Left hindlimb (tissue), 1 donor: ENCODE results near the gene GNPTG.

ENCODE experiments used
- DNase-seq: peaks from one replicate; pipeline ENCODE4 v3.0.0-alpha.2; 2018

The GNPTG gene

GRCh38 chr16:1351582-1352362, at the start of gene GNPTG, which contains the start of gene TSR3:
Gene GNPTG, plus strand, starts transcription at chr16:1351931. Its CDS starts 35 bp downstream, at chr16:1351966.
Gene TSR3, minus strand, starts transcription at chr16:1351878. Its CDS starts 74 bp downstream, at chr16:1351804.
- DNase-seq, result peak; percentile 88

GRCh38 chr16:1305823-1306222, 45.9 kb upstream of the GNPTG start:
- DNase-seq, result no peak

GRCh38 chr16:1306334-1306733, 45.4 kb upstream of the GNPTG start:
- no peak for DNase-seq

GRCh38 chr16:1308036-1308976, 43.4 kb upstream of the GNPTG start:
- DNase-seq, result no peak

GRCh38 chr16:1308977-1309885, 42.5 kb upstream of the GNPTG start, which contains the start of gene UBE2I:
Gene UBE2I, plus strand, starts transcription at chr16:1309636. Its CDS starts 4,395 bp downstream, at chr16:1314031.
- peak; percentile 99 for DNase-seq

DNA sequence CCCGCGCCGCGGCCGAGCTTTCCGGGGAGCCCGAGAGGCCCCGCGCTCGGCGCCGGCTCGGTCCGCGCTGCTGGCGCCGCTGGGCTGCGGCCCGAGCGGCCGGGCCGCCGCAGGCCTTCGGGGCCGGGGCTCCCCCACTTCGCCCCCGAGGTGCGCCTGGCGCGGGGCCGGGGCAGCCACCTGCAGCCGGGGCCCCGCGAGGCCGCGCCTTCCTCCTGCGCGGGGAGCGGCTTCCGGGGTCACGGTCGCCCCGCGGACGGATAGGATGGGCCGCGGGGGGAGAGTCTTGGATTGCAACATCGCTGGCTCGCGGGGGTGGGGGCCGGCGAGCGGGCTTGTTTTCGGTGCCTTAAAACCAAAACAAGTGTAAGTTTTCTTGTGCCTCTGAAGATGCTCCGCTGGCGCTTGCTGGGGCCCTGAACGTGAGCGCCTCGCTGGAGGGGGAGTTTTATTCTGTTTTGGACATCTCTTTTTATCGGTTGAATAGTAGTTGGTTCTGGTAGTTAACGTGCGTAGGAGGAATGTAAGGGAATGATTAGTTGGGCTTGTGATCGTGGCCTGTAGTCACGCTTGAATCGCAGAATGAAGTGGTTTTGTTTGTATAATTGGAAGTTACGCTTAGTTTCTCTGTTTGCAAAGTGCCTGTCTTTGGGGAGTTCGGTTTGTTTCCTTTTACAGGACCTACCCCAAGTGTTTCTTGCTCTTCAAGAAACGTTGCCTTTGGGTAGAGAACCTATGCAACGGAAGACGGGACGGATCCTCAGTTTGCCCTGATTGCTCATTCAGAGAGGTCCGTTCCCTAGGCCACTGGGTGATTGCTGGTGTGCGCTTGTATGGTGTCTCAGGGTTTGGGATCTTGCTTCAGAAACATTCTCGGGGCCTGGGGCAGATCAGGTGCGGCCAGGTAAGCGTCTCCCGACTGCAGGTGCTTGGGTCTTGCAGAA, 41.6 kb upstream of the GNPTG start:
- no peak for DNase-seq

GRCh38 chr16:1310832-1311200, 40.9 kb upstream of the GNPTG start:
- no peak for DNase-seq

- no peak for DNase-seq
Observed at GRCh38 chr16:1311212-1311737, 40.5 kb upstream of the GNPTG start.

- DNase-seq, result no peak
Observed at GRCh38 chr16:1311738-1312466, 39.8 kb upstream of the GNPTG start.

DNA sequence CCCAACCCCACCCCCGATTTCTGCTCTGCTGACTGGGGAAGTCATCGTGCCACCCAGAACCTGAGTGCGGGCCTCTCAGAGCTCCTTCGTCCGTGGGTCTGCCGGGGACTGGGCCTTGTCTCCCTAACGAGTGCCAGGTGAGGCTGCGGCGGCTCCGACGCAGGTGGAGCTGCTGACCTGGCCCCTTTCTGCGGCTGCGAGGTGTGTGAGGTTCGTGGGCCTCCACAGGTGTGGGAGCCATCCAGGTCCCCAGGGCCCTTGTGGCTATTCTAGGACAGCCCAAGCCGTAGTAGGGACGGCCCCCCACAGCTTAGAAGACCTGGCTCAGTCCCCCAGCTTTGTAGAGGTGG, 39.3 kb upstream of the GNPTG start:
- no peak for DNase-seq

DNA sequence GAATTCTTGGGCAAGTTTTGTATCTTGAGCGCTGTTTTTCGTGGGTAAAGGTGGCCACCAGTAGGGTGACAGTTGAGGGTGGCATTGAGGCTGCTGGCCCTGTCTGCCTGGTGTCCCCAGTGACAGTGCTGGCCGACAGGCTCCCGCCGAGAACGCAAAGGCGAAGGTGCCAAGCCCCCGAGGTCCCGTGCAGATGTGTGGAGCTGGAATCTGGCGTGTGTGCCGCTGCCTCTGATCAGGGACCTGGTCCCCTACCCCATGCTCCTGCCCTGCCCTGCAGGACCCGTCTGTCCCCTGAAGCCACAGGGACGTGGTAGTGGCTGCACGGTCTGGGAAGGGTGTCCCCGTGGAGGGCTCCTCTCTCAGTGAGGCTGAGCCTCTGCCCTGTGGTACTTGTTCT, 38.8 kb upstream of the GNPTG start:
- DNase-seq, result no peak

DNA sequence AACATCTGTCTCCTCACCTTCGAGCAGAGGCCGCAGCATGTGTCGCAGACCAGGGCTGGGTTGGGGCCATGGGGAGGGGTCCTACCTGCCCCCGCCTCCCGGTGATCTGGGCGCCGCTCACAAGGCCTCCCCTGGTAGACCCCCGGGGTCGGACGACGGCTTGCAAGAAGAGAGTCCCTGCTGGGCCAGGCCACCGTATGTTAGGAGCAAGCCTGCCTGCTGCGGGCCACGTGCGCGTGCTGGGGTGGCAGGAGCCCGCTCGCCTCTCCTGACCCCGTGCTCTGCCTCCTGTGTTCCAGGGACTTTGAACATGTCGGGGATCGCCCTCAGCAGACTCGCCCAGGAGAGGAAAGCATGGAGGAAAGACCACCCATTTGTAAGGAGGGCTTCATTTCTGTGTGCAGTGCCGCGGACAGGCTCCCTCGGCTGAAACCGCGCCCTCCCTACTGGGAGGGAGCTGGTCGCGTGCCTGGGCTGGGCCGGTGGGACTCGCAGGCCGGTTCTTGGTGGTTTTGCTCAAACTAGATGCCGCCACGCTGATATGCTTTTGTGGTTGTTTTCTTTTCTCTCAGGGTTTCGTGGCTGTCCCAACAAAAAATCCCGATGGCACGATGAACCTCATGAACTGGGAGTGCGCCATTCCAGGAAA, 37.9 kb upstream of the GNPTG start:
- no peak for DNase-seq

GRCh38 chr16:1314399-1315068, 37.2 kb upstream of the GNPTG start:
- no peak for DNase-seq

- DNase-seq, result no peak
Observed at GRCh38 chr16:1315081-1316032, 36.4 kb upstream of the GNPTG start.

DNA sequence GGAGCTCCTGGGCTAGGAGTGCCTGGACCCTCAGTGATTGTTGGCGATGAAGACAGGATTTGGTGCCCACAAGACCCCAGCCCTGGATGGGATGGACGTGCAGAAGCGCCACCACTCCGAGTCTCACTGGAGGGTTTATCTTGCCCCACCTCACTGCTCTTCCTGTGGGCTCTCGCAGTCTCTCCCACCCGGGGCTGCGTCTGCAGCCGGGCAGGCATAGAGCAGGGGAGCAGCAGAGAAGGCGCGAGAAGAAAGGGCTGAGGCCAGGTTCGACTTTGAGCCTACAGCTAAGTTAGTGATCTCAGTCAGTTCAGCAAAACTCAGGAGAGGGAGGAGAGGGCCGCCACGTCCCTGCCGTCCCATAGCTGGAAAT, 35.7 kb upstream of the GNPTG start:
- no peak for DNase-seq

DNA sequence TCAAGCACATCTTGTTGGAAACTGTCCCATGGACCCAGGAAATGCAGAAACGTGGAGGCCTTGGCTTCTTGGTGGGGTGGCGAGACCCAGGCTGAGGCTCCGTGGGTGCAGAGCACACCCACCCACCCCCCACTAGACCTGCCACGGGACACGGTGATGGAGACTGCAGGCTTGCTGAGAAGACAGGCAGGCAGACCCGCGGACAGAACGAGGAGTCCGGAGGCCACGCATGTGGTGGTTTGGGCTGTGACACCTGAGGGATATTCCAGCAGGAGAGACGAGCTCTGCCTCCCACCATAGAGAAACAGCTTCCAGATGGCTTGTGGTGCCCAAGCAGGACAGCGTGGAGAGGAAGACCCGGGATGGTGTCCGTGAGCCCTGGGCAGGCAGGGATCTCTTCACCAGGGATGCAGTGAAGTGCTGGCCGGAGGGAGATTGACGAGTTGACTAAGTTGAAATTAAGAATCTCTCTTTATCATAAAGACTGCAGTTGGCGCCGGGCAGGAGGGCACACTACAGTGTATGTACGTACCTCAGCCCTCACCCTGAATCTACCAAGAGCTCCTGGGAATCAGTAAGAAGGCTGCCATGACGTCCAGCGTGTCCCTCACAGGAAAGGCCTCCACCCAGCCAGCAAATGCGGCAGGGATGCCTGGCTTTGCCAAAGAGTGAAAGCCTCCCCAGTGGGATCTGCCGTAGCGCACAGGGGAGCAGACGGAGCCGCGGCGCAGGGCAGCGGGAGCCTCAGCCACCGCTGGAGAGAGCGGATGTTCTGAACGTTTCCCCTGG, 34.1 kb upstream of the GNPTG start:
- no peak for DNase-seq

DNA sequence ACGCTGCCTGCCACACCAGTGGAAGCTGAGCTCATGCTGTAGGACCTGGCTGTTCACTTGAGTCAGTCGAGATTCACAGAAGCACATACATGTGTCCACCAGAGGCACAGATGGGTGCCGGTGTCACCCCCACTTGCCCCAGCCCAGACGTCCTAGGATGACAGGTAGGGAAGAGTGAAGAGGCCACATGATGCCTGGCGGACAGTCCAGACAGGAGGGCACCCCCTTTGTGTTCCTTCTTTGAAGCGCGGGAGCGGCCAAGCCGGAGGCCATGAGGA, 33.5 kb upstream of the GNPTG start:
- no peak for DNase-seq

DNA sequence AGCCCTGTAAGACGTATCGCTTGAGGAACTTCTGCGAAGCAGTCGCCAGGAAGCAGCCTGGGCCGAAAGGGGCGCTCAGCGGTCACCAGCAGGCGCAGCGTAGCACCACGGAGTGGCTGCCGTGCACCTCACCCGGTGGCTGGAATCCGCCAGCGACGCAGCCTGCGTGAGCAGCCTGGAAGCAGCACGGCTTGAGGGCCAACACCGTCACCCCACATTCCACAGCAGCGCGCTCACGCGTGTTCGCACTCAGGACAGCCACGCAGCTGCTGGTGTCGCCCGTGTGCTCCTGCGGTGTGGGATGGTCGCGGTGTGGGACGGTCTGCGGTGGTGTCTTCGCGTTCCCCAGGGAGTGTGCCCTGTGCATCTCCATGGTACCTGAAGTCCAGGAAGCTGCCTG, 32.7 kb upstream of the GNPTG start:
- no peak for DNase-seq
